Activated CD4-positive, alpha-beta T cell treated with anti-CD3 and anti-CD28 coated beads, Interleukin-2, amount 10 ng/mL, durations not matched to agents 24 days and 14 days (primary cell): ENCODE results near the gene SFSWAP. TPM values are rescaled to one million over a fixed set of nuclear protein-coding genes. Genes with fewer than 3 reads are reported as not detected.
"Not testable (repeated sequence)": the region's sequence is repeated elsewhere in the genome, so short reads cannot be mapped to it uniquely, and the experiment has no call there.

Experiments
- DNase-seq: peaks from one replicate; pipeline ENCODE4 v3.0.0; 2022
- H3K27ac Mint-ChIP-seq: one replicate; pipeline ENCODE4 v1.8.0; 2022; ENCODE audit warnings: mild to moderate bottlenecking, mixed read lengths
- H3K27me3 Mint-ChIP-seq: one replicate; pipeline ENCODE4 v1.8.0; 2022; ENCODE audit warnings: mixed read lengths
- H3K36me3 Mint-ChIP-seq: one replicate; pipeline ENCODE4 v1.8.0; 2022; ENCODE audit warnings: low read depth, mild to moderate bottlenecking, mixed read lengths
- H3K4me1 Mint-ChIP-seq: one replicate; pipeline ENCODE4 v1.8.0; 2021; ENCODE audit warnings: mixed read lengths
- H3K4me3 Mint-ChIP-seq: one replicate; pipeline ENCODE4 v1.8.0; 2022; ENCODE audit warnings: mild to moderate bottlenecking, moderate library complexity, mixed read lengths
- H3K9me3 Mint-ChIP-seq: one replicate; pipeline ENCODE4 v1.8.0; 2021; ENCODE audit warnings: mixed read lengths
- intact Hi-C: fragments of 100-400 bp; cut with micrococcal nuclease; formaldehyde crosslinking; loops from one replicate; pipeline ENCODE4 v1.15.1; 2023
- total RNA-seq: library from RNA; stranded (reverse); gene quantifications from 2 replicates; pipeline ENCODE4 v1.2.3, GENCODE V29; 2022

The SFSWAP gene
- total RNA-seq, 1 donor from 2014 or later, result 74.4 TPM

DNA sequence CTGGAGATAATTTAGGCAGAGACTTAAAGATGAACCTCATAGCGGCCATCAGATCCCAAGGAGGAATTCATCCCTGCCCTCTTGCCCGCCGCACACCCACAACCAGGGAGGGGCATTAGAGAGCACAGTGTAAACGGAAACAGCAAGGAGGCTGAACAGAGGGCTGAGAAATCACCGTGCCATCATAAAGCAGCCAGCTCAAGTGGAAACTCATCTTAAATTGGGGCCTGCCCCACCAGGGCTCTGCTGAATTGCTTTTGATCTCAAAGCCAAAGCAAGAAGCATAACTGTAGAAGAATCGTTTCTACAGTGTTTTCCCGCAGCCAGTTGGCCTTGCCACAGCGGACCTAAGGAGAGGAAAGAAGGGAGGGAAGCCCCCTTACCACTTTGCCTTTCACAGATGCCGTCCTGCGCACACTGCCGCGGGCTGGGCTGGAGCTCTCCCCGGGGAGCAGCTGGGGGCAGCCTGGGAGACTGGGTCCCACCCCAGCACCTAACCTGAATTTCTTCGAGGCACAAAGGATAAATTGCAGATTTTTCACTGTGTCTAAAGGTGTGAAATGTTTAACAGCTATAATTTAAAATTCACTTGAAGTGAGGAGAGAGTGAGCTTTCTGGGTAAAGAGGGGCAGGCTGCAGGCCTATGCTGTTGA, 65.5 kb downstream of the SFSWAP start:
- Mint-ChIP-seq H3K4me3 (no peak overlapping the region), H3K9me3 (no peaks in the 10 kb centered on the region), H3K27ac (peak overlapping the region; percentile 32), H3K4me1 (peaks cover 35% of the 10 kb centered on the region), H3K36me3 (peaks cover 51% of the 10 kb centered on the region), H3K27me3 (no peaks in the 10 kb centered on the region)
- intact Hi-C loops, result no loop called here
- no peak for DNase-seq

DNA sequence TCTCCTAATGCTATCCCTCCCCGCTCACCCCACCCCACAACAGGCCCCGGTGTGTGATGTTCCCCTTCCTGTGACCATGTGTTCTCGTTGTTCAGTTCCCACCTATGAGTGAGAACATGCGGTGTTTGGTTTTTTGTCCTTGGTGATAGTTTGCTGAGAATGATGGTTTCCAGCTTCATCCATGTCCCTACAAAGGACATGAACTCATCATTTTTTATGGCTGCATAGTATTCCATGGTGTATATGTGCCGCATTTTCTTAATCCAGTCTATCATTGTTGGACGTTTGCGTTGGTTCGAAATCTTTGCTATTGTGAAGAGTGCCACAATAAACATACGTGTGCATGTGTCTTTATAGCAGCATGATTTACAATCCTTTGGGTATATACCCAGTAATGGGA, 66.4 kb downstream of the SFSWAP start:
- H3K4me3 Mint-ChIP-seq, H3K27ac Mint-ChIP-seq, H3K9me3 Mint-ChIP-seq, intact Hi-C loops, DNase-seq, H3K27me3 Mint-ChIP-seq: not testable (repeated sequence)
- Mint-ChIP-seq H3K36me3 (peaks cover 48% of the 10 kb centered on the region), H3K4me1 (peaks cover 31% of the 10 kb centered on the region)

DNA sequence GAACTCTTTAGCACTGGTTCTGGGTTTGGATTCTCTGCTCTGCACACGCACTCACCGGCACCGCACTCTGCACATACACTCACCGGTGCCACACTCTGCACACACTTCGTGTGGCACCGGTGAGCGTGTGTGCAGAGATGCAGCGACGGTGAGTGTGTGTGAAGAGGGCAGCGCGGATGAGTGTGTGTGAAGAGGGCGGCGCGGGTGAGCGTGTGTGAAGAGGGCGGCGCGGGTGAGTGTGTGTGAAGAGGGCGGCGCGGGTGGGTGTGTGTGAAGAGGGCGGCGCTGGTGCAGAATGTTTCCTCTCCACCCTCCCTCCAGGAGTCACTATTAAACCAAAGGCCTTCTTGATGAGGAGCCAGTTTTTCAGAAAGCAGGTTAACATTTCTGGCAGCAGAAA, 68.1 kb downstream of the SFSWAP start:
- H3K27ac Mint-ChIP-seq, result no peak overlapping the region
- intact Hi-C loops, result no loop called here
- H3K9me3 Mint-ChIP-seq, result no peaks in the 10 kb centered on the region
- H3K27me3 Mint-ChIP-seq, result no peaks in the 10 kb centered on the region
- no peak for DNase-seq
- H3K4me3 Mint-ChIP-seq, result no peak overlapping the region
- peaks cover 39% of the 10 kb centered on the region for H3K36me3 Mint-ChIP-seq
- peaks cover 19% of the 10 kb centered on the region for H3K4me1 Mint-ChIP-seq

DNA sequence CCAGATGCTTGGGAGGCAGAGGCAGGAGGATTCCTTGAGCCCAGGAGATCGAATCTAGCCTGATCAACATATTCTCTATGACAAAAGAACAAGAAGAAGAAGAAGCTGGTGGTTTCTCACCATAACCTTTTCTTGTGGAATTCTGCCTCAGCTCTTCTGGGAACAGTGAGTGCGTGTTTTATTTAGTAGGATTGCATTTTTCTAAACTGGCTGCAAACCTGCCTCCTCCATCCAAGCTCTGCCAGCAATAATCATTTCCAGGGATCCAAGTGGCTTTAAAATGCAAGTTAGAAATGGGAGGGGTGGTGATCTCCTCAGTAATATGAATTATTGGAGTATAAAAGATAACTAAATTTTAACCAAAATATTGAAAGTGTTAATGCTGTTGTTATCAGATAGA, 71.2 kb downstream of the SFSWAP start:
- Mint-ChIP-seq H3K36me3 (peaks cover 44% of the 10 kb centered on the region), H3K4me1 (peaks cover 6% of the 10 kb centered on the region), H3K27me3 (no peaks in the 10 kb centered on the region), H3K4me3 (no peak overlapping the region), H3K27ac (no peak overlapping the region), H3K9me3 (no peaks in the 10 kb centered on the region)
- intact Hi-C loops, result no loop called here
- DNase-seq, result no peak

DNA sequence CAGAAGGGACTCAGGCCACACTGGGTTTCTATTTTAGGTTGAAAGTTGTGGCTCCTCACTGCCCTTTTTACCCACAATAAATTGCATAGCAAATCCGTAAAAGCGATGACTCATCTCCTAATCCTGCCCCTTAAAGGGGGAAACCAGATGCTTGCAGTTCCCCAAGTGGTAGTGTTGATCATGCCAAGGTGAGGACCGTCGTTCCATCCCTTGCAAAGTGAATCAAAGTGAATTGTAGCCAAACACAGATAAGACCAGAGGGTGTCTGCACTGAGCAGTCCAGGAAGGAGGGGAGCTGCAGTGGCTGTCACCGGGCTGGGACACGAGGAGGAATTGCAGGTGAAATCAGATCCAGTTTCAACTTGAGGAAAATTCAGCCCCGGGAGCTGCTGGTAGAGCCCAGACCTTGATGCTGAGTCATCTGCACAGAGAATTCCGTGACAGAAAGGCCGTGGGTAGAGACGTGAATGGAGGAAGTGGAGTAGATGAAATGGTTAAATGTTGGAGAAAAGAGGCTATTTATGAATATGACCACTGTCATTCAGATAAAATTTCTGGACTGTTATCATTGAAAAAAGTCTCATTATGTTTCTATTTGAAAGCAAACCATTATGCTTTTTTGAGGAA, 73.1 kb downstream of the SFSWAP start:
- Mint-ChIP-seq H3K4me3 (no peak overlapping the region), H3K4me1 (peaks cover 5% of the 10 kb centered on the region), H3K27me3 (no peaks in the 10 kb centered on the region), H3K36me3 (peaks cover 36% of the 10 kb centered on the region), H3K27ac (no peak overlapping the region), H3K9me3 (no peaks in the 10 kb centered on the region)
- intact Hi-C loops, result no loop called here
- DNase-seq, result no peak

DNA sequence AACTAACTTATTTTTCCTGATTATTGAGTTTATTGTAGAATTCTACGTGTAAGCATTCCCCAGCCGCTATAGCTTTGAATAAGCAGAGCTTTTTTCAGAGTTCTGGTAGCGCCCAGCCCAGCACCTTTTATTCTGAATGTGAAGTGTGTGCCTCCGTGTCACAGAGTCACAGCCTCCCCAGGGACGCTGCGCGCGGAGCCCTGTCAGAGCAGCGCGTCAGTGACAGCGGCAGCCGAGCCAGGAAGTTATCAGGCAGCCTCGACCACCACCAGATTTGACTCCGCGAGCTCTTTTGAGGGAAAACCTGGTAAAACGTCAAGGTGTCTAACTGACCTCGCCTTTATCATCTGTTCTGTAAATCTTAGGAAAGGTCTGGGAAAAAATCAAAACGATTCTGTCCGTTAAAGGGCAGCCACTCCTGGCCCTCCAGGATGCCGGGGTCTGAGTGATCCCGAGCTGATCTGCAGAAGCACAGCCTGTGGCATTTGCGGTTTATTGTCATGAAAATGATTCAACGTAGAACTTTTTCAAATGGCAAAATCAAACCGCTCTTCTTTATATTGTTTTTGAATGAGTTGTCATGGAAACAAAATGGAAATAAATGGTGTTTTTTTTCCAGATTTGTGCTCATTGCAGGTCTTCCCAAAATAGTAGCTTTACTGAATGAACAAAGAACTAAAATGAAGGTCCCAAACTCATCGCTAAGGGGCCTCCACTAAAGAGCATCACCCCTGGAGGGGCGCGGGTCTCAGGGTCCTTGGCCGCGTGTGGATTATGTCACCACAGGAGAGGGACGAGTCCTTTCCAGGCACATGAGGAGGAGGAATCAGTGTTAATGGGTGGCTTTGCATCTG, 74.2 kb downstream of the SFSWAP start:
- no peak for DNase-seq
- intact Hi-C loops, result no loop called here
- Mint-ChIP-seq H3K27me3 (no peaks in the 10 kb centered on the region), H3K4me1 (peaks cover 4% of the 10 kb centered on the region), H3K9me3 (no peaks in the 10 kb centered on the region), H3K27ac (peak overlapping the region; percentile 68), H3K4me3 (no peak overlapping the region), H3K36me3 (peaks cover 43% of the 10 kb centered on the region)

DNA sequence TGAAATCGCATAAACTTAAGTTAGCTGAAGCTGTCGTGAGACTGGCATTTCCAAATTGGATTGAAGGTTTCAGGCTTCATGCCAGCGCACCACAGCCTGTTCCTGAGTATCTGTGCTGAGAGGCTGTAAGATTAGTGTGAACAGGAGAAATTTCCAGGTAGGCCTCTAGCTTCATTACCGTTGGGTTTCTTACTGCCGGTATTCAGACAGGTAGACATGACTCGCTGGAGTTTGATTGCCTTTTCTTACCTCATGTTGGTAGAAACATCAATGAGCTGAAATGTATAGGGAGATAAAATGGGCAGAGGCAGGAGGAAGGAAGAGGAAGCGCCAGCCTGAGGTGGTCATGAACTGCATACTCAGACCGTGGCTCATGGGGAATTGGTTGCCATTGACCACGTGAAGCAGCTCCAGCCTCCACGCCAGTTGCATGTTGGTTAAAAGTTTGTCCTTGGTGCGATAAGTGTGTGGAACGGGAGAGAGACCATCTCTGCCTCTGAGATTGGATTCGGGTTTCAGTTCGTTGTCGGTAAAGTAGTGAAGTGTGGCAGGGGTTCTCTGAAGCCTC, 75.0 kb downstream of the SFSWAP start:
- H3K4me1 Mint-ChIP-seq, result peaks cover 4% of the 10 kb centered on the region
- intact Hi-C loops, result no loop called here
- no peak overlapping the region for H3K27ac Mint-ChIP-seq
- H3K27me3 Mint-ChIP-seq, result no peaks in the 10 kb centered on the region
- no peak overlapping the region for H3K4me3 Mint-ChIP-seq
- H3K36me3 Mint-ChIP-seq, result peaks cover 46% of the 10 kb centered on the region
- no peaks in the 10 kb centered on the region for H3K9me3 Mint-ChIP-seq
- DNase-seq, result no peak

DNA sequence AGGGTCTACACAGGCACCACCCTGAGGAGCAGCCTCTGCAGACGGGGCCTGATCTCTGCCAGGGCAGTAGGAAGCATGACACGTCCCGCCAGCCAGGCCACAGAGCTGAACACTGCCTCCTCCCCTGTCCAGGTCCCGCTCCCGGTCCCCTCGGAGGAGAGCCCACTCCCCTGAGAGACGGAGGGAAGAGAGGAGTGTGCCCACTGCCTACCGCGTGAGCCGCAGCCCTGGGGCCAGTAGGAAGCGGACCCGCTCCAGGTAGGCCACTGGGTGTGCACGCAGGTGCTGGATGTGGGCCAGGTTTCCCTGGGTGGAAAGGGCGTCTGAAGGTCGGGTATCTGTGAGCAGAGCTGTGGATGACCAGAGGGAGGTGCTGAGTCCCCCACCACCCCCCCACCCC, 75.4 kb downstream of the SFSWAP start:
- intact Hi-C loops, result no loop called here
- no peak for DNase-seq
- Mint-ChIP-seq H3K4me1 (peaks cover 4% of the 10 kb centered on the region), H3K27me3 (no peaks in the 10 kb centered on the region), H3K4me3 (no peak overlapping the region), H3K36me3 (peaks cover 51% of the 10 kb centered on the region), H3K9me3 (no peaks in the 10 kb centered on the region), H3K27ac (no peak overlapping the region)

DNA sequence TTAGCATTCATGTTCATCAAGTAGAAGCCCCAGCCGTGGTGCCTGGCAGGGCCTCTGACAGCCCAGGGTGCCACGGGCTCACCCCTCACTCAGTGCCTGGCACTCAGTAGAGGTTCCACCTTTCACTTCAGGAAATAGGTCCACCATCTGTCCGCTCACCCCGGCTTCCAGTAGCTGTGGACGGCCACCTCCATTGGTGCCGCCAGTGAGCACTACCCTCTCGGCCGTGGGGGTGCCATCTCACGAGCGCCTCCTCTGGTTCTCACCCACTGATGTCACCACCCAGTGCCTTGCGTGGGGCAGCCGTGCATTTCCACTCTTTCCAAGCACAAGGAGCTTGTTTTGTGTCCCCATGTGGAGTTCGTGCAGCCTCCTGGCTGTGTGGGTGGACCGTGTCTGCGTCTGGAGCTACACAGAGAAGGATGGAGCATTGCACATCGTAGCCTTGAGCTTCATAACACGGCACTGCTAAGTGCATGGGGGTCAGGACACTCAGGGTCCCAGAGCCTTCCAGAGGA, 76.3 kb downstream of the SFSWAP start:
- Mint-ChIP-seq H3K4me3 (no peak overlapping the region), H3K27me3 (no peaks in the 10 kb centered on the region), H3K4me1 (peaks cover 4% of the 10 kb centered on the region), H3K27ac (no peak overlapping the region), H3K36me3 (peaks cover 53% of the 10 kb centered on the region), H3K9me3 (no peaks in the 10 kb centered on the region)
- intact Hi-C loops, result no loop called here
- DNase-seq, result no peak

DNA sequence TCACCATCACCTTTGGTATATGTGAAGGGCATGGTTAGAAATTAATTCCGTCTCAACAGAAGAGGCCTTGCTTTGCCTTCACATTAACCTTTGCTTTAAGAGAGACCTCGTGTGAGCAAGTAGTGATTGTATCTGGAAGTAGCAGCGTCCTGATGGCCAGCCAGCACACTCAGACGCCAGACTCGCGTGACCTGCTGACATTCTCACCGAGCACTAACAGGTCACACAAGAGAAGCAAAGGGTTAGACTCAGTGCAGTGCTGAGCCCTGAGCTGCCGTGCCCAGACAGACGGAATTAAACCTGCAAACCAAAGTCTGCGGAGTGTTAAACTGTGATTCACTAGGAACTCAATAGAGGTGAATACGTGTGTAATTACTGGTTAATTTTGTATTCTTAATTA, 77.2 kb downstream of the SFSWAP start:
- no peaks in the 10 kb centered on the region for H3K27me3 Mint-ChIP-seq
- H3K9me3 Mint-ChIP-seq, result no peaks in the 10 kb centered on the region
- intact Hi-C loops, result no loop called here
- no peak for DNase-seq
- peaks cover 4% of the 10 kb centered on the region for H3K4me1 Mint-ChIP-seq
- no peak overlapping the region for H3K27ac Mint-ChIP-seq
- H3K36me3 Mint-ChIP-seq, result peaks cover 51% of the 10 kb centered on the region
- no peak overlapping the region for H3K4me3 Mint-ChIP-seq

DNA sequence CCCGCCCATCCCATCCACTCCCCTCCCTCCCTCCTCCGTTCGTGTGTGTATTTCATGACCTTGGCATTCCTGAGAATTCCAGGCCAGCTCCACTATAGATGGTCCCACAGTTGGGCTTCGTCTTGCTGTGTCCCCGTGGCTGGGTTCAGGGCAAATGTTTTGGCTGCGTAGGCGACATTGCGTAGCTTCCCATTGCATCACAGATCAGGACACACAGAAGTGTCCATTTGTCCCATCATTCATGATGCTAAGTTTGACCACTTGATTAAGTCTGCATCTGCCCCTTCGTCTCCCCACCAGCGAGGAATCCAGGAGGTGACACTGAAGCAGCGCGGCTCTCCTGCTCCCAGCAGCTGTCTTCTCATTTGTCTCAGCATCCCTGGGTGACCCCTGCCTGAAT, 78.7 kb downstream of the SFSWAP start:
- Mint-ChIP-seq H3K27me3 (no peaks in the 10 kb centered on the region), H3K4me1 (no peaks in the 10 kb centered on the region), H3K27ac (no peak overlapping the region), H3K4me3 (no peak overlapping the region), H3K9me3 (no peaks in the 10 kb centered on the region), H3K36me3 (peaks cover 55% of the 10 kb centered on the region)
- intact Hi-C loops, result no loop called here
- DNase-seq, result no peak

DNA sequence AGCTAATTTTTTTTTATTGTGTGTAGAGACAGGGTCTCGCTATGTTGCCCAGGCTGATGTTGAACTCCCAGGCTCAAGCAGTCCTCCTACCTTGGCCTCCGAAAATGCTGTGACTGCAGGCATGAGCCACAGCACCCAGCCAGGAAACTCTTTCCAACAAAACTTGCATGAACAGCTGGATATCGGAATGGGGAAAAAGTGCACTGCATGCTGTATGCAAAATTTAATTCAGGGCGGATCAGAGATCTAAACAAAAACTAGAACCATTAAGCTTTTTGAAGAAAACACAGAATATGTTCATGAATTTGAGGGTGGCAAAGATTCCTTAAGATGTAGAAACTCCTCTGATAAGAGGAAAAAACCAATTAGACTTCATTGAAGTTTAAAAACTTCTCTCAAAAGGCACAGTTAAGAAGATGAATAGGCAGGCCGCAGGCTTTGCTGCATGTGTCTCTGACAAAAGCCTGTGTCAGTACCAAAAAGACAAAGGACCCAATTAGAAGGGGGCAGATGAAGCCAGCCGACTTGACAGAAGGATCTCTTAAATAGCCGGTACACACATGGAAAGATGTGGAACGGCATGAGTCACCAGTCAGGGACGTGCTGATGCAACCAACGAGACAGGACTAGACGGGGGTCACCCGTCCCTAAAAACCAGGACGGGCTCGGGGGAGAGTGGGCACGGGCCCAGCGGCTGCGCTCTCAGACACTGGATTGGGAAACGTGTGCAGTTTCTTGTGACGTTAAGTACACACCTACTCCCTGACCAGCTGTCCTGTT, 82.5 kb downstream of the SFSWAP start:
- DNase-seq, result no peak
- Mint-ChIP-seq H3K36me3 (peaks cover 53% of the 10 kb centered on the region), H3K4me3 (no peak overlapping the region), H3K9me3 (no peaks in the 10 kb centered on the region), H3K27me3 (no peaks in the 10 kb centered on the region), H3K27ac (no peak overlapping the region), H3K4me1 (peaks cover 2% of the 10 kb centered on the region)
- intact Hi-C loops, result no loop called here

DNA sequence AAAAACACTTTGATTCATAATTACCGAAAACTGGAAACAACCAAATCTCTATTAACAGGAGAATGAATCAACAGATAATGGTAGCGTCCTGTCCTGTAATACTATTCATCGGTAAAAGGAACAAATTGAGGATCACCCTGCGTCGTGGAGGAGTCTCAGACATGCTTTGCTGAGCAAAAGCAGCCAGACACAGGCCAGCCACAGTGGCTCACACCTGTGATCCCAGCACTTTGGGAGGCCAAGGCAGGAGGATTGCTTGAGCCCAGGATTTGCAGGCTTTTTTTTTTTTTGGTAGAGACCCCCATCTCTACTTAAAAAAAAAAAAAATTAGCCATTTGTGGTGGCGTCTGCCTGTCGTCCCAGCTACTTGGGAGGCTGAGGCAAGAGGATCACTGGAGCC, 83.2 kb downstream of the SFSWAP start:
- Mint-ChIP-seq H3K27me3 (no peaks in the 10 kb centered on the region), H3K27ac (no peak overlapping the region), H3K4me1 (peaks cover 2% of the 10 kb centered on the region), H3K4me3 (no peak overlapping the region), H3K36me3 (peaks cover 56% of the 10 kb centered on the region), H3K9me3 (no peaks in the 10 kb centered on the region)
- intact Hi-C loops, result no loop called here
- no peak for DNase-seq
